NCI-H187 treated with DMSO at 0.1 percent for 48 hours (cell line): Measurements from ENCODE around the gene SLC25A23.
"Not testable (repeated sequence)": the region's sequence is repeated elsewhere in the genome, so short reads cannot be mapped to it uniquely, and the experiment has no call there.

Experiments
- DNase-seq: peaks from one replicate; lab custom pipeline; 2025; lab: John Stamatoyannopoulos, UW

The SLC25A23 gene

GRCh38 chr19:6402058-6402457, 57.5 kb downstream of the SLC25A23 start:
- DNase-seq: no peak

- not testable (repeated sequence) for DNase-seq
Measured at GRCh38 chr19:6400062-6400944, 59.3 kb downstream of the SLC25A23 start.

GRCh38 chr19:6396305-6396704, 63.3 kb downstream of the SLC25A23 start:
- DNase-seq: no peak

GRCh38 chr19:6394831-6395230, 64.8 kb downstream of the SLC25A23 start:
- no peak for DNase-seq

- no peak for DNase-seq
Measured at GRCh38 chr19:6393983-6394412, 65.6 kb downstream of the SLC25A23 start.

- peak; percentile 14 for DNase-seq
Measured at GRCh38 chr19:6393074-6393982, 66.3 kb downstream of the SLC25A23 start, which contains the start of gene GTF2F1. Gene GTF2F1, minus strand, starts transcription at chr19:6393164. Its CDS starts 169 bp downstream, at chr19:6392995.

- no peak for DNase-seq
Measured at GRCh38 chr19:6392221-6393073, 67.1 kb downstream of the SLC25A23 start.
